Activated CD4-positive, alpha-beta T cell treated with anti-CD3 and anti-CD28 coated beads, Interleukin-2, amount 50 U/mL, for 4 hours (primary cell): Measurements from ENCODE around the gene MECP2.
A peak's percentile ranks its signal among the peaks of the same experiment; 100 is the strongest.

Experiments
- DNase-seq, 2 experiments: peaks; one replicate each; pipeline ENCODE4 v3.0.0-alpha.2; 2020

Gene MECP2

GRCh38 chrX:154115071-154115470 lies 17.6 kb upstream of the MECP2 start:
- DNase-seq: no peak

GRCh38 chrX:154114652-154115051 lies 17.1 kb upstream of the MECP2 start:
- DNase-seq: no peak

- DNase-seq: no peak
These were observed 16.2 kb upstream of the MECP2 start for GRCh38 chrX:154113729-154114128.

- DNase-seq: no peak
These were observed 1.0 kb upstream of the MECP2 start for GRCh38 chrX:154098551-154098950.

GRCh38 chrX:154097003-154097588 lies 421 bp downstream of the MECP2 start:
- DNase-seq: peak; percentile 54 to 62

GRCh38 chrX:154096140-154097002 lies 1.1 kb downstream of the MECP2 start:
- DNase-seq: no peak

- DNase-seq: no peak
These were observed 2.7 kb downstream of the MECP2 start for GRCh38 chrX:154094833-154095232.

GRCh38 chrX:154093965-154094364 lies 3.6 kb downstream of the MECP2 start:
- DNase-seq: no peak

GRCh38 chrX:154092371-154092770 lies 5.1 kb downstream of the MECP2 start:
- no peak for DNase-seq

- DNase-seq: no peak
These were observed 5.8 kb downstream of the MECP2 start for GRCh38 chrX:154091678-154092077.

- no peak for DNase-seq
These were observed 6.8 kb downstream of the MECP2 start for GRCh38 chrX:154090731-154091130.

- no peak for DNase-seq
These were observed 12.8 kb downstream of the MECP2 start for GRCh38 chrX:154084449-154085300.

GRCh38 chrX:154083126-154083517 lies 14.4 kb downstream of the MECP2 start:
- no peak for DNase-seq

- DNase-seq: no peak
These were observed 15.0 kb downstream of the MECP2 start for GRCh38 chrX:154082396-154083125.

- no peak for DNase-seq
These were observed 20.4 kb downstream of the MECP2 start for GRCh38 chrX:154077101-154077500.

- no peak for DNase-seq
These were observed 23.3 kb downstream of the MECP2 start for GRCh38 chrX:154074199-154074598.

- no peak for DNase-seq
These were observed 25.3 kb downstream of the MECP2 start for GRCh38 chrX:154072192-154072591.

GRCh38 chrX:154068560-154068959 lies 29.0 kb downstream of the MECP2 start:
- no peak for DNase-seq

- DNase-seq: no peak
These were observed 32.7 kb downstream of the MECP2 start for GRCh38 chrX:154064637-154065435.

GRCh38 chrX:154063234-154063633 lies 34.3 kb downstream of the MECP2 start:
- DNase-seq: peak in 1 of 2 experiments; percentile 7

- no peak for DNase-seq
These were observed 35.7 kb downstream of the MECP2 start for GRCh38 chrX:154061801-154062200.

- no peak for DNase-seq
These were observed 37.7 kb downstream of the MECP2 start for GRCh38 chrX:154059729-154060245.
